DND-41 (cell line): ENCODE measurements around the gene PDE1A.

Source experiments
- ATAC-seq: fragments of 200-7000 bp; cut with Tn5 transposase; 3 replicates; pipeline ENCODE4 v1.9.1; 2021; ENCODE audit warnings: low read depth; ENCODE audit not compliant: insufficient read depth
- DNase-seq: peaks from one replicate; pipeline ENCODE4 v3.0.0-alpha.2; 2020
- H2AFZ ChIP-seq: 2 replicates; pipeline ENCODE4 v1.6.0; 2012; ENCODE audit warnings: low read depth, low read length
- H3K27ac ChIP-seq: 2 replicates; pipeline ENCODE4 v1.5.1; 2012; ENCODE audit warnings: low read length, inconsistent platforms
- H3K27me3 ChIP-seq: fragments of 200-600 bp; sonication (generic); 2 replicates; pipeline ENCODE4 v1.6.0; 2012; ENCODE audit warnings: low read length, mild to moderate bottlenecking, inconsistent platforms; ENCODE audit not compliant: insufficient read depth, poor library complexity
- H3K36me3 ChIP-seq: 2 replicates; pipeline ENCODE4 v1.5.1; 2012; ENCODE audit warnings: low read length, inconsistent platforms; ENCODE audit not compliant: insufficient read depth
- H3K4me1 ChIP-seq: 2 replicates; pipeline ENCODE4 v1.5.1; 2012; ENCODE audit warnings: mild to moderate bottlenecking, low read length; ENCODE audit not compliant: insufficient read depth
- H3K4me2 ChIP-seq: 2 replicates; pipeline ENCODE4 v1.6.0; 2012; ENCODE audit warnings: mild to moderate bottlenecking, moderate library complexity, low read length, inconsistent platforms; ENCODE audit not compliant: insufficient read depth
- H3K4me3 ChIP-seq, 2 experiments: fragments of 200-600 bp in 1 of 2; shearing (Covaris generic) in 1 of 2; 2 replicates each; pipeline ENCODE4 v1.5.1; 2012 to 2016; ENCODE audit warnings: inconsistent platforms in 2 of 2, low read length in 2 of 2, mild to moderate bottlenecking in 2 of 2, low read depth in 1 of 2, moderate library complexity in 1 of 2
- H3K79me2 ChIP-seq: 2 replicates; pipeline ENCODE4 v1.6.0; 2012; ENCODE audit warnings: low read length, inconsistent platforms; ENCODE audit not compliant: insufficient read depth
- H3K9ac ChIP-seq: 2 replicates; pipeline ENCODE4 v1.6.0; 2012; ENCODE audit warnings: low read depth, mild to moderate bottlenecking, inconsistent platforms, low read length, moderate library complexity
- H3K9me3 ChIP-seq: 2 replicates; pipeline ENCODE4 v1.5.1; 2012; ENCODE audit warnings: low read length, moderate library complexity, mild to moderate bottlenecking, inconsistent platforms; ENCODE audit not compliant: insufficient read depth, severe bottlenecking
- H4K20me1 ChIP-seq: 2 replicates; pipeline ENCODE4 v1.6.0; 2012; ENCODE audit warnings: low read length; ENCODE audit not compliant: insufficient read depth
- EZH2 ChIP-seq: IDR thresholded peaks from 3 replicates; pipeline ENCODE4 v1.6.1; 2012; ENCODE audit warnings: borderline replicate concordance, low read depth, mild to moderate bottlenecking, moderate library complexity, low read length, inconsistent platforms; ENCODE audit not compliant: severe bottlenecking
- TF ChIP-seq, protein P1 (sequence below): IDR thresholded peaks from 2 replicates; pipeline ENCODE4 v1.5.1; 2012; ENCODE audit warnings: borderline replicate concordance, low read length, moderate library complexity, mild to moderate bottlenecking; ENCODE audit not compliant: poor library complexity, severe bottlenecking; ENCODE audit errors: extremely low read depth

PDE1A gene

DNA sequence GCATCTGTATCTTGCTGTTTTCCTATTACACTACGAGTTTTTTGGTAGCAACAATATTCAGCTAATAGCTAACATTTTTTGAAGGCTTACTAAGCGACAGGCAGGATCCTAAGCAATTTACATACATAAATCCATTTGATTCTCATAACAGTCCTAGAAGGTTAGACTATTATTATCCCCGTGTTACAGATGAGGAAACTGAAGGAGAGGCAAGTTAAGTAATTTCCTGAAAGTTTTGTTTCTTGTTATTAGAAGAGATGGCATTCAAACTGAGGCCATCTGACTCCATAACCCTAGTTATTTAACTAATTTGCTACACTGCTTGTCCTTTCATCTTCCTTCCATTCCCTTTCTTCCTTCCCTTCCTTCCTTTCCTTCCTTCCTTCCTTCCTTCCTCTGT is 68.2 kb downstream of the PDE1A start:
- Histone ChIP-seq H3K79me2 (no peaks in the 10 kb centered on the region), H3K27me3 (no peaks in the 10 kb centered on the region), H3K9me3 (no peaks in the 10 kb centered on the region), H3K27ac (no peak overlapping the region), H4K20me1 (no peaks in the 10 kb centered on the region), H3K4me2 (no peak overlapping the region), H3K36me3 (no peaks in the 10 kb centered on the region), H3K9ac (no peak overlapping the region), H3K4me3 (no peak overlapping the region), H2AFZ (no peak overlapping the region), H3K4me1 (no peaks in the 10 kb centered on the region)
- no peak for TF ChIP-seq EZH2
- TF ChIP-seq, protein P1, sequence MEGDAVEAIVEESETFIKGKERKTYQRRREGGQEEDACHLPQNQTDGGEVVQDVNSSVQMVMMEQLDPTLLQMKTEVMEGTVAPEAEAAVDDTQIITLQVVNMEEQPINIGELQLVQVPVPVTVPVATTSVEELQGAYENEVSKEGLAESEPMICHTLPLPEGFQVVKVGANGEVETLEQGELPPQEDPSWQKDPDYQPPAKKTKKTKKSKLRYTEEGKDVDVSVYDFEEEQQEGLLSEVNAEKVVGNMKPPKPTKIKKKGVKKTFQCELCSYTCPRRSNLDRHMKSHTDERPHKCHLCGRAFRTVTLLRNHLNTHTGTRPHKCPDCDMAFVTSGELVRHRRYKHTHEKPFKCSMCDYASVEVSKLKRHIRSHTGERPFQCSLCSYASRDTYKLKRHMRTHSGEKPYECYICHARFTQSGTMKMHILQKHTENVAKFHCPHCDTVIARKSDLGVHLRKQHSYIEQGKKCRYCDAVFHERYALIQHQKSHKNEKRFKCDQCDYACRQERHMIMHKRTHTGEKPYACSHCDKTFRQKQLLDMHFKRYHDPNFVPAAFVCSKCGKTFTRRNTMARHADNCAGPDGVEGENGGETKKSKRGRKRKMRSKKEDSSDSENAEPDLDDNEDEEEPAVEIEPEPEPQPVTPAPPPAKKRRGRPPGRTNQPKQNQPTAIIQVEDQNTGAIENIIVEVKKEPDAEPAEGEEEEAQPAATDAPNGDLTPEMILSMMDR = no peak
- ATAC-seq (no peak), DNase-seq (no peak)

GRCh38 chr2:182355815-182356214 is 71.0 kb downstream of the PDE1A start:
- Histone ChIP-seq H3K36me3 (no peaks in the 10 kb centered on the region), H3K4me2 (no peak overlapping the region), H4K20me1 (no peaks in the 10 kb centered on the region), H3K9ac (no peak overlapping the region), H3K9me3 (no peaks in the 10 kb centered on the region), H3K27me3 (no peaks in the 10 kb centered on the region), H3K79me2 (no peaks in the 10 kb centered on the region), H3K4me1 (no peaks in the 10 kb centered on the region), H3K27ac (no peak overlapping the region), H2AFZ (no peak overlapping the region), H3K4me3 (no peak overlapping the region)
- no peak for ATAC-seq
- TF ChIP-seq EZH2 = no peak
- TF ChIP-seq, protein P1 = no peak
- DNase-seq = no peak

- TF ChIP-seq, protein P1 = no peak
- no peak for TF ChIP-seq EZH2
- no peaks in the 10 kb centered on the region for H3K4me1 ChIP-seq
- H4K20me1 ChIP-seq = no peaks in the 10 kb centered on the region
- H3K4me2 ChIP-seq = no peak overlapping the region
- no peaks in the 10 kb centered on the region for H3K79me2 ChIP-seq
- DNase-seq (no peak), ATAC-seq (no peak)
- no peak overlapping the region for H3K4me3 ChIP-seq
- no peaks in the 10 kb centered on the region for H3K9me3 ChIP-seq
- H3K36me3 ChIP-seq = no peaks in the 10 kb centered on the region
- H3K27me3 ChIP-seq = no peaks in the 10 kb centered on the region
- H2AFZ ChIP-seq = no peak overlapping the region
- no peak overlapping the region for H3K27ac ChIP-seq
- no peak overlapping the region for H3K9ac ChIP-seq
Observed at GRCh38 chr2:182351427-182351826, 75.4 kb downstream of the PDE1A start.

DNA sequence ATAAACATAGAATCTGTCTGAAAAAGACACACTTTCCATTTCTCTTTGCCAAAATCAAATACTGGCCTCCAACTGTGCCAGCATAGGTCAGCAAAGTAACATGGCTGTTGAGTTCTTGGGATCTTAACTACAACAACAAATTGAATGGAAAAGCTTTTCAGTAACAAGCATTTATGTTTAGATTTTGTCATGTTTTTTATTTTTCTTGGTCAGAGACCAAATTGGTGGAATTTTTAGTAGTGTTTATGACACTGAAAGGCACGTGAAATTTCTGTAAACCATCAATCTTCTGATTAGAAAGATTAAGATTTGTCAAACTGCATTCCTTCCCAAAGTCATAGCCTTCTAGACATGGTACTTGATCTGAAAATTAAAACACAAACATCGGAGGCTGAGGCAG is 77.6 kb downstream of the PDE1A start:
- Histone ChIP-seq H4K20me1 (no peaks in the 10 kb centered on the region), H3K4me2 (no peak overlapping the region), H3K9ac (no peak overlapping the region), H3K4me1 (no peaks in the 10 kb centered on the region), H3K4me3 (no peak overlapping the region), H2AFZ (no peak overlapping the region), H3K27me3 (peaks cover 3% of the 10 kb centered on the region), H3K79me2 (no peaks in the 10 kb centered on the region), H3K9me3 (no peaks in the 10 kb centered on the region), H3K27ac (no peak overlapping the region), H3K36me3 (no peaks in the 10 kb centered on the region)
- no peak for TF ChIP-seq EZH2
- DNase-seq (no peak), ATAC-seq (no peak)
